ENCODE results near the gene ZG16B. TPM values are rescaled to one million over a fixed set of nuclear protein-coding genes. Genes with fewer than 3 reads are reported as not detected.
A peak's percentile ranks its signal among the peaks of the same experiment; 100 is the strongest.

Gene ZG16B
- total RNA-seq, 6 experiments from 2014 or later: 0.24 to 1.6 (median 0.50) TPM; not detected in 2

GRCh38 chr16:2809149-2809760 lies 20.8 kb upstream of the ZG16B start:
- no peaks in the 10 kb centered on the region for H3K9me3 ChIP-seq
- 60% methylated on average over 3 of the region's 3 CpGs for WGBS (ENCODE audit: insufficient coverage, low coverage, low lambda C conversion rate, missing lambda C conversion rate)
- intact Hi-C loops (cut with DNase I): no loop called here
- H3K4me3 ChIP-seq: no peak overlapping the region
- H3K27me3 ChIP-seq: no peaks in the 10 kb centered on the region
- no peak for TF ChIP-seq POLR2A (IDR thresholded peaks at IDR 0.05)
- no peak for TF ChIP-seq CTCF (IDR thresholded peaks at IDR 0.05)
- H3K27ac ChIP-seq: no peak overlapping the region
- DNase-seq (no peak), ATAC-seq (no peak)
- H3K36me3 ChIP-seq: no peaks in the 10 kb centered on the region
- no peaks in the 10 kb centered on the region for H3K4me1 ChIP-seq

GRCh38 chr16:2810651-2811050 lies 19.5 kb upstream of the ZG16B start:
- Histone ChIP-seq H3K9me3 (no peaks in the 10 kb centered on the region), H3K4me3 (no peak overlapping the region), H3K27me3 (no peaks in the 10 kb centered on the region), H3K36me3 (no peaks in the 10 kb centered on the region), H3K4me1 (no peaks in the 10 kb centered on the region), H3K27ac (no peak overlapping the region)
- WGBS (ENCODE audit: insufficient coverage, low coverage, low lambda C conversion rate, missing lambda C conversion rate): 43% methylated on average over 2 of the region's 6 CpGs
- intact Hi-C loops (cut with DNase I): no loop called here
- peak in 1 of 3 donors; percentile 15 for DNase-seq
- ATAC-seq: no peak
- TF ChIP-seq POLR2A (IDR thresholded peaks at IDR 0.05): no peak
- no peak for TF ChIP-seq CTCF (IDR thresholded peaks at IDR 0.05)

- TF ChIP-seq CTCF (IDR thresholded peaks at IDR 0.05) (no peak), POLR2A (IDR thresholded peaks at IDR 0.05) (no peak)
- ATAC-seq (no peak), DNase-seq (peak in 1 of 3 donors; percentile 23)
- 87% methylated on average over 5 of the region's 15 CpGs for WGBS (ENCODE audit: insufficient coverage, low coverage, low lambda C conversion rate, missing lambda C conversion rate)
- intact Hi-C loops (cut with DNase I): no loop called here
- Histone ChIP-seq H3K4me3 (no peak overlapping the region), H3K9me3 (no peaks in the 10 kb centered on the region), H3K4me1 (no peaks in the 10 kb centered on the region), H3K27ac (no peak overlapping the region), H3K36me3 (no peaks in the 10 kb centered on the region), H3K27me3 (no peaks in the 10 kb centered on the region)
Measured at GRCh38 chr16:2811703-2812471, 18.2 kb upstream of the ZG16B start.

GRCh38 chr16:2813771-2814221 lies 16.3 kb upstream of the ZG16B start:
- Histone ChIP-seq H3K36me3 (no peaks in the 10 kb centered on the region), H3K9me3 (no peaks in the 10 kb centered on the region), H3K27me3 (no peaks in the 10 kb centered on the region), H3K4me1 (no peaks in the 10 kb centered on the region), H3K4me3 (no peak overlapping the region), H3K27ac (no peak overlapping the region)
- no peak for TF ChIP-seq CTCF (IDR thresholded peaks at IDR 0.05)
- TF ChIP-seq POLR2A (IDR thresholded peaks at IDR 0.05): no peak
- DNase-seq: peak in 1 of 3 donors; percentile 35
- intact Hi-C loops (cut with DNase I): no loop called here
- WGBS (ENCODE audit: insufficient coverage, low coverage, low lambda C conversion rate, missing lambda C conversion rate): 74% methylated on average over 6 of the region's 7 CpGs
- ATAC-seq: no peak

All from right lobe of liver (tissue), 6 donors.